HEK293 (cell line): ENCODE results near the gene CLVS2.

Source experiments
- CTCF ChIP-seq: fragments of 450-650 bp; formaldehyde crosslinking; IDR thresholded peaks from 2 replicates; pipeline ENCODE4 v1.5.1; 2016; ENCODE audit warnings: missing biosample characterization, missing genetic modification characterization
- GLIS1 ChIP-seq: fragments of 450-650 bp; formaldehyde crosslinking; IDR thresholded peaks from 2 replicates; pipeline ENCODE4 v1.5.1; 2016; ENCODE audit warnings: missing biosample characterization, missing genetic modification characterization
- KLF7 ChIP-seq: fragments of 450-650 bp; formaldehyde crosslinking; IDR thresholded peaks from 2 replicates; pipeline ENCODE4 v1.5.1; 2016; ENCODE audit warnings: missing biosample characterization, missing genetic modification characterization, borderline replicate concordance
- TRIM28 ChIP-seq: IDR thresholded peaks from 2 replicates; pipeline ENCODE4 v1.6.1; 2011; ENCODE audit warnings: low read length, control low read depth, borderline replicate concordance
- ZNF274 ChIP-seq, 2 experiments: fragments of 200-500 bp in 1 of 2; fragments of 450-650 bp in 1 of 2; sonication (Bioruptor generic) in 1 of 2; formaldehyde crosslinking in 1 of 2; IDR thresholded peaks; 2 replicates each; pipeline versions ENCODE4 v1.5.1 to v1.6.1; 2014 to 2016; ENCODE audit warnings: borderline replicate concordance in 1 of 2, inconsistent platforms in 1 of 2, low read length in 1 of 2, missing biosample characterization in 1 of 2, missing genetic modification characterization in 1 of 2
- ZNF510 ChIP-seq: fragments of 450-650 bp; formaldehyde crosslinking; IDR thresholded peaks from 2 replicates; pipeline ENCODE4 v1.5.1; 2018; ENCODE audit warnings: mild to moderate bottlenecking, missing genetic modification characterization, missing biosample characterization; ENCODE audit not compliant: insufficient replicate concordance
- ZSCAN23 ChIP-seq: fragments of 450-650 bp; formaldehyde crosslinking; IDR thresholded peaks from 2 replicates; pipeline ENCODE4 v1.5.1; 2016; ENCODE audit warnings: missing biosample characterization, missing genetic modification characterization
- TF ChIP-seq, protein P1 (sequence below): fragments of 450-650 bp; IDR thresholded peaks from 2 replicates; pipeline ENCODE4 v1.5.1; 2018; ENCODE audit warnings: missing biosample characterization, missing genetic modification characterization
- TF ChIP-seq, protein P2 (sequence below): fragments of 450-650 bp; formaldehyde crosslinking; IDR thresholded peaks from 2 replicates; pipeline ENCODE4 v1.5.1; 2016; ENCODE audit warnings: missing biosample characterization, missing genetic modification characterization
- TF ChIP-seq, protein P3 (sequence below): fragments of 450-650 bp; formaldehyde crosslinking; IDR thresholded peaks from 2 replicates; pipeline ENCODE4 v1.5.1; 2016; ENCODE audit warnings: missing biosample characterization, missing genetic modification characterization

DNA sequence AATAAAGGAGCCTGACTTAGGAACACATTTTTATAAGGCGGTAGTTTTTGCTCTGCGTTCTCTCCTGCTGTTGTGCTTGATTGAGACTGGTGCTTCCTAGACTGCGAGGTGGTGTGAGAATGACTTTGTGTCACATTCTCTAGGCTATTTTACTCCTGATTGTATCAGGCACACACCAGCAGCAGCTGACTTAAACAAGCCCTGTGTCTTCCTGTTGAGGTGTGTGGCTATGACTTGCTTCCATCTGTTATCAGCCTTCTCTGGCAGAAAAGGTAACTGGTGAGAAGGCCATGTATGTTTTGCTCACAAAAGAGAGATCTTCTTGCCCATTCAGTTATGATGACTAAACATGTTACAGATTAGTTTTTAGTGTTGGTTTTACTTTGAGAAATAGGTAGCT, 43.4 kb downstream of the CLVS2 start:
- TF ChIP-seq KLF7 (no peak), TRIM28 (no peak), CTCF (tag by site-specific recombination) (no peak), ZNF510 (no peak), ZNF274 (IDR thresholded peaks at IDR 0.05; ENCODE audit: low read length) (no peak), ZNF274 (tag by site-specific recombination; IDR thresholded peaks at IDR 0.05; ENCODE audit: borderline replicate concordance) (no peak), GLIS1 (tag by site-specific recombination) (no peak), ZSCAN23 (tag by site-specific recombination) (no peak)
- TF ChIP-seq, protein P1, sequence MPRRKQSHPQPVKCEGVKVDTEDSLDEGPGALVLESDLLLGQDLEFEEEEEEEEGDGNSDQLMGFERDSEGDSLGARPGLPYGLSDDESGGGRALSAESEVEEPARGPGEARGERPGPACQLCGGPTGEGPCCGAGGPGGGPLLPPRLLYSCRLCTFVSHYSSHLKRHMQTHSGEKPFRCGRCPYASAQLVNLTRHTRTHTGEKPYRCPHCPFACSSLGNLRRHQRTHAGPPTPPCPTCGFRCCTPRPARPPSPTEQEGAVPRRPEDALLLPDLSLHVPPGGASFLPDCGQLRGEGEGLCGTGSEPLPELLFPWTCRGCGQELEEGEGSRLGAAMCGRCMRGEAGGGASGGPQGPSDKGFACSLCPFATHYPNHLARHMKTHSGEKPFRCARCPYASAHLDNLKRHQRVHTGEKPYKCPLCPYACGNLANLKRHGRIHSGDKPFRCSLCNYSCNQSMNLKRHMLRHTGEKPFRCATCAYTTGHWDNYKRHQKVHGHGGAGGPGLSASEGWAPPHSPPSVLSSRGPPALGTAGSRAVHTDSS = no peak
- TF ChIP-seq, protein P2, sequence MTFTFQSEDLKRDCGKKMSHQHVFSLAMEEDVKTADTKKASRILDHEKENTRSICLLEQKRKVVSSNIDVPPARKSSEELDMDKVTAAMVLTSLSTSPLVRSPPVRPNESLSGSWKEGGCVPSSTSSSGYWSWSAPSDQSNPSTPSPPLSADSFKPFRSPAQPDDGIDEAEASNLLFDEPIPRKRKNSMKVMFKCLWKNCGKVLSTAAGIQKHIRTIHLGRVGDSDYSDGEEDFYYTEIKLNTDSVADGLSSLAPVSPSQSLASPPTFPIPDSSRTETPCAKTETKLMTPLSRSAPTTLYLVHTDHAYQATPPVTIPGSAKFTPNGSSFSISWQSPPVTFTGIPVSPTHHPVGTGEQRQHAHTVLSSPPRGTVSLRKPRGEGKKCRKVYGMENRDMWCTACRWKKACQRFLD (tag by site-specific recombination) = no peak
- TF ChIP-seq, protein P3, sequence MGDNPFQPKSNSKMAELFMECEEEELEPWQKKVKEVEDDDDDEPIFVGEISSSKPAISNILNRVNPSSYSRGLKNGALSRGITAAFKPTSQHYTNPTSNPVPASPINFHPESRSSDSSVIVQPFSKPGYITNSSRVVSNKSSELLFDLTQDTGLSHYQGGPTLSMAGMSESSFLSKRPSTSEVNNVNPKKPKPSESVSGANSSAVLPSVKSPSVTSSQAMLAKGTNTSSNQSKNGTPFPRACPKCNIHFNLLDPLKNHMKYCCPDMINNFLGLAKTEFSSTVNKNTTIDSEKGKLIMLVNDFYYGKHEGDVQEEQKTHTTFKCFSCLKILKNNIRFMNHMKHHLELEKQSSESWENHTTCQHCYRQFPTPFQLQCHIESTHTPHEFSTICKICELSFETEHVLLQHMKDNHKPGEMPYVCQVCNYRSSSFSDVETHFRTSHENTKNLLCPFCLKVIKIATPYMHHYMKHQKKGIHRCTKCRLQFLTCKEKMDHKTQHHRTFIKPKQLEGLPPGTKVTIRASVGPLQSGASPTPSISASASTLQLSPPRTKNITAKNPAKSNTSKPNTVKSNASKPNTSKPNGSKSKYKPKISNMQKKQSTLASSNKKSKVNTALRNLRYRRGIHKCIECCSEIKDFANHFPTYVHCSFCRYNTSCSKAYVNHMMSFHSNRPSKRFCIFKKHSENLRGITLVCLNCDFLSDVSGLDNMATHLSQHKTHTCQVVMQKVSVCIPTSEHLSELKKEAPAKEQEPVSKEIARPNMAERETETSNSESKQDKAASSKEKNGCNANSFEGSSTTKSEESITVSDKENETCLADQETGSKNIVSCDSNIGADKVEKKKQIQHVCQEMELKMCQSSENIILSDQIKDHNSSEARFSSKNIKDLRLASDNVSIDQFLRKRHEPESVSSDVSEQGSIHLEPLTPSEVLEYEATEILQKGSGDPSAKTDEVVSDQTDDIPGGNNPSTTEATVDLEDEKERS (tag by site-specific recombination) = no peak
